MM.1S (cell line): ENCODE measurements around the gene UGT1A1.

ENCODE experiments used
- DNase-seq: peaks from one replicate; pipeline ENCODE4 v3.0.0-alpha.2; 2015
- H2AFZ ChIP-seq: fragments of 300-600 bp; sonication (generic); 2 replicates; pipeline ENCODE4 v1.6.0; 2016; ENCODE audit warnings: antibody characterized with exemption, low read length
- H3F3A ChIP-seq: fragments of 300-600 bp; sonication (generic); 2 replicates; pipeline ENCODE4 v1.6.1; 2016; ENCODE audit warnings: mild to moderate bottlenecking, antibody characterized with exemption, low read length, moderate library complexity, mixed read lengths; ENCODE audit not compliant: insufficient read depth
- H3K27ac ChIP-seq: fragments of 300-600 bp; sonication (generic); 2 replicates; pipeline ENCODE4 v1.5.1; 2016; ENCODE audit warnings: mild to moderate bottlenecking, low read length
- H3K27me3 ChIP-seq: fragments of 300-600 bp; sonication (generic); replicated peaks from 2 replicates; pipeline ENCODE4 v1.6.0; 2016; ENCODE audit warnings: low read length; ENCODE audit not compliant: insufficient read depth
- H3K36me3 ChIP-seq: fragments of 300-600 bp; sonication (generic); replicated peaks from 2 replicates; pipeline ENCODE4 v1.6.1; 2016; ENCODE audit warnings: mild to moderate bottlenecking, low read length, mixed read lengths; ENCODE audit not compliant: insufficient read depth
- H3K4me1 ChIP-seq: fragments of 300-600 bp; sonication (generic); 2 replicates; pipeline ENCODE4 v1.6.1; 2016; ENCODE audit warnings: low read length, mixed read lengths
- H3K4me2 ChIP-seq: fragments of 300-600 bp; sonication (generic); 2 replicates; pipeline ENCODE4 v1.6.0; 2016; ENCODE audit warnings: low read depth, low read length
- H3K4me3 ChIP-seq: fragments of 300-600 bp; sonication (generic); 2 replicates; pipeline ENCODE4 v1.5.1; 2016; ENCODE audit warnings: low read length, mixed read lengths
- H3K79me2 ChIP-seq: fragments of 300-600 bp; sonication (generic); 2 replicates; pipeline ENCODE4 v1.6.1; 2016; ENCODE audit warnings: mixed run types, low read length, mixed read lengths
- H3K9ac ChIP-seq: fragments of 300-600 bp; sonication (generic); 2 replicates; pipeline ENCODE4 v1.6.1; 2016; ENCODE audit warnings: low read length, mixed read lengths
- H3K9me2 ChIP-seq: fragments of 300-600 bp; sonication (generic); replicated peaks from 2 replicates; pipeline ENCODE4 v1.6.1; 2016; ENCODE audit warnings: mild to moderate bottlenecking, low read length, mixed read lengths; ENCODE audit not compliant: insufficient read depth
- H3K9me3 ChIP-seq: fragments of 300-600 bp; sonication (generic); replicated peaks from 2 replicates; pipeline ENCODE4 v1.6.1; 2016; ENCODE audit warnings: mild to moderate bottlenecking, low read length, mixed read lengths; ENCODE audit not compliant: insufficient read depth
- H4K20me1 ChIP-seq: fragments of 300-600 bp; sonication (generic); 2 replicates; pipeline ENCODE4 v1.6.1; 2016; ENCODE audit warnings: mild to moderate bottlenecking, low read length, moderate library complexity, mixed read lengths; ENCODE audit not compliant: insufficient read depth
- EZH2 ChIP-seq: fragments of 300-600 bp; sonication (generic); optimal IDR thresholded peaks from 2 replicates; pipeline ENCODE3; 2017; ENCODE audit warnings: low read depth, mild to moderate bottlenecking, antibody characterized with exemption, low read length, mixed read lengths
- EZH2phosphoT487 ChIP-seq: fragments of 300-600 bp; sonication (generic); IDR thresholded peaks from 2 replicates; pipeline ENCODE4 v1.6.1; 2018; ENCODE audit warnings: antibody characterized with exemption, low read length
- TF ChIP-seq, protein P1 (sequence below): fragments of 300-600 bp; sonication (generic); IDR thresholded peaks from 2 replicates; pipeline ENCODE4 v1.5.1; 2016; ENCODE audit warnings: antibody characterized with exemption, low read length, mixed read lengths

The UGT1A1 gene

DNA sequence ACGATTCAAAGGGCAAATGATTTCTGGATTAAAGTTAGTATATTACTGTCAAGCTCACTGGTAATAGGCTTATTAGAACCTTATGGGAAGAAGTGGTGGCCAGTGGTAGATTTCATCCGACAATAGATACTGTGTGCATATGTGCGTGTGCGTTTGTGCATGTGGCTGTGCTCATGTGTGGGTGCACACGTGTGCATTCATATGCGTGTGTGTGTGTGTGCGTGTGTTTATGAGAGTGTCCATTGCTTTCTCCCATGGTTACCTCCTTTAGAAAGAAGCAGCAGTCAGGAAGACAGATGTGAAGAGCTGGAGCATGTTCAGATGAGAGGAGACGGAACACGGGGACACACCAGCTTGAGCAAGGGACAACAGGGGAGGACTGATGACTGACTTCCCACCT lies 9.2 kb downstream of the UGT1A1 start:
- H3K9ac ChIP-seq, result no peak overlapping the region
- no peaks in the 10 kb centered on the region for H3K4me1 ChIP-seq
- no peak overlapping the region for H3K4me2 ChIP-seq
- H3K79me2 ChIP-seq, result no peaks in the 10 kb centered on the region
- no peaks in the 10 kb centered on the region for H3F3A ChIP-seq
- no peaks in the 10 kb centered on the region for H3K9me3 ChIP-seq
- no peaks in the 10 kb centered on the region for H3K27me3 ChIP-seq
- DNase-seq, result no peak
- H3K27ac ChIP-seq, result no peak overlapping the region
- H3K9me2 ChIP-seq, result no peaks in the 10 kb centered on the region
- H3K36me3 ChIP-seq, result no peaks in the 10 kb centered on the region
- no peak overlapping the region for H3K4me3 ChIP-seq
- no peak overlapping the region for H2AFZ ChIP-seq
- TF ChIP-seq EZH2, result no peak
- TF ChIP-seq, protein P1, sequence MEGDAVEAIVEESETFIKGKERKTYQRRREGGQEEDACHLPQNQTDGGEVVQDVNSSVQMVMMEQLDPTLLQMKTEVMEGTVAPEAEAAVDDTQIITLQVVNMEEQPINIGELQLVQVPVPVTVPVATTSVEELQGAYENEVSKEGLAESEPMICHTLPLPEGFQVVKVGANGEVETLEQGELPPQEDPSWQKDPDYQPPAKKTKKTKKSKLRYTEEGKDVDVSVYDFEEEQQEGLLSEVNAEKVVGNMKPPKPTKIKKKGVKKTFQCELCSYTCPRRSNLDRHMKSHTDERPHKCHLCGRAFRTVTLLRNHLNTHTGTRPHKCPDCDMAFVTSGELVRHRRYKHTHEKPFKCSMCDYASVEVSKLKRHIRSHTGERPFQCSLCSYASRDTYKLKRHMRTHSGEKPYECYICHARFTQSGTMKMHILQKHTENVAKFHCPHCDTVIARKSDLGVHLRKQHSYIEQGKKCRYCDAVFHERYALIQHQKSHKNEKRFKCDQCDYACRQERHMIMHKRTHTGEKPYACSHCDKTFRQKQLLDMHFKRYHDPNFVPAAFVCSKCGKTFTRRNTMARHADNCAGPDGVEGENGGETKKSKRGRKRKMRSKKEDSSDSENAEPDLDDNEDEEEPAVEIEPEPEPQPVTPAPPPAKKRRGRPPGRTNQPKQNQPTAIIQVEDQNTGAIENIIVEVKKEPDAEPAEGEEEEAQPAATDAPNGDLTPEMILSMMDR, result no peak
- no peak for TF ChIP-seq EZH2phosphoT487
- H4K20me1 ChIP-seq, result no peaks in the 10 kb centered on the region

DNA sequence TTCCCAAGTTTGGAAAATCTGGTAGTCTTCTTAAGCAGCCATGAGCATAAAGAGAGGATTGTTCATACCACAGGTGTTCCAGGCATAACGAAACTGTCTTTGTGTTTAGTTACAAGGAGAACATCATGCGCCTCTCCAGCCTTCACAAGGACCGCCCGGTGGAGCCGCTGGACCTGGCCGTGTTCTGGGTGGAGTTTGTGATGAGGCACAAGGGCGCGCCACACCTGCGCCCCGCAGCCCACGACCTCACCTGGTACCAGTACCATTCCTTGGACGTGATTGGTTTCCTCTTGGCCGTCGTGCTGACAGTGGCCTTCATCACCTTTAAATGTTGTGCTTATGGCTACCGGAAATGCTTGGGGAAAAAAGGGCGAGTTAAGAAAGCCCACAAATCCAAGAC lies 12.1 kb downstream of the UGT1A1 start:
- Histone ChIP-seq H3K4me2 (no peak overlapping the region), H3K79me2 (no peaks in the 10 kb centered on the region), H3K9ac (no peak overlapping the region), H3K4me1 (no peaks in the 10 kb centered on the region), H3K36me3 (no peaks in the 10 kb centered on the region), H4K20me1 (no peaks in the 10 kb centered on the region), H3K9me3 (no peaks in the 10 kb centered on the region), H3K27me3 (no peaks in the 10 kb centered on the region), H2AFZ (no peak overlapping the region), H3K4me3 (no peak overlapping the region), H3K27ac (no peak overlapping the region), H3F3A (no peaks in the 10 kb centered on the region), H3K9me2 (no peaks in the 10 kb centered on the region)
- TF ChIP-seq EZH2phosphoT487, result no peak
- no peak for TF ChIP-seq EZH2
- TF ChIP-seq, protein P1, result no peak
- DNase-seq, result no peak

DNA sequence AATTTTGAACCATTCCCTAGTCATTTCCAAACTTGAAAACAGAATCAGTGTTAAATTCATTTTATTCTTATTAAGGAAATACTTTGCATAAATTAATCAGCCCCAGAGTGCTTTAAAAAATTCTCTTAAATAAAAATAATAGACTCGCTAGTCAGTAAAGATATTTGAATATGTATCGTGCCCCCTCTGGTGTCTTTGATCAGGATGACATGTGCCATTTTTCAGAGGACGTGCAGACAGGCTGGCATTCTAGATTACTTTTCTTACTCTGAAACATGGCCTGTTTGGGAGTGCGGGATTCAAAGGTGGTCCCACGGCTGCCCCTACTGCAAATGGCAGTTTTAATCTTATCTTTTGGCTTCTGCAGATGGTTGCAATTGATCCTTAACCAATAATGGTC lies 12.5 kb downstream of the UGT1A1 start:
- DNase-seq, result no peak

More for the DNA sequence above, 12.5 kb downstream of the UGT1A1 start:
- Histone ChIP-seq H4K20me1 (no peaks in the 10 kb centered on the region), H3K4me1 (no peaks in the 10 kb centered on the region), H3K27ac (no peak overlapping the region), H3K9ac (no peak overlapping the region), H3K79me2 (no peaks in the 10 kb centered on the region), H3K4me2 (no peak overlapping the region), H3F3A (no peaks in the 10 kb centered on the region), H2AFZ (no peak overlapping the region), H3K4me3 (no peak overlapping the region), H3K27me3 (no peaks in the 10 kb centered on the region), H3K36me3 (no peaks in the 10 kb centered on the region), H3K9me3 (no peaks in the 10 kb centered on the region), H3K9me2 (no peaks in the 10 kb centered on the region)
- TF ChIP-seq, protein P1, result no peak
- TF ChIP-seq EZH2 (no peak), EZH2phosphoT487 (no peak)
